ENCODE measurements around the gene MAST4. TPM values are rescaled to one million over a fixed set of nuclear protein-coding genes. Genes with fewer than 3 reads are reported as not detected.

MAST4 gene
- total and polyA plus RNA-seq, 4 donors: 3.7 to 9.5 (median 6.5) TPM

DNA sequence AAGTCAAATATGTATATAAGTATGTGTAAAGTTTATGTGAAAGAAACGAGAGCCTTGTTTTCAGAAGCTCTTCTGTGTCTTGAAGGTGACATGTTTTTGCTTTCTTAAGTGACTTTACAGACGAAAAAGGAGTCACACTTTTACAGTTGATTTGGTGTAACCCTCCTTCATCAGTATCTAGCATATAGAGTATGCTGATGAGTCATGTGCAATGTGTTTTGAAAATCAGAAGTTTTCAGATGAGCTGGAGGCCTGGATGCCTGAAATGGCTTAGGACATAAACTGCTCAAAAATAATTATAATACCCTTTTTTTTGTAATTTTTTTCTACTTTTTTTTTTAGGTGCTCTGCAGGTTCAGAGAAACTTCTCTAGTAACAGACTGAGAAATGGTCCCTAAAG is 390.9 kb downstream of the MAST4 start:
- no peak for DNase-seq (ENCODE audit: low spot score)
- TF ChIP-seq, protein P1, sequence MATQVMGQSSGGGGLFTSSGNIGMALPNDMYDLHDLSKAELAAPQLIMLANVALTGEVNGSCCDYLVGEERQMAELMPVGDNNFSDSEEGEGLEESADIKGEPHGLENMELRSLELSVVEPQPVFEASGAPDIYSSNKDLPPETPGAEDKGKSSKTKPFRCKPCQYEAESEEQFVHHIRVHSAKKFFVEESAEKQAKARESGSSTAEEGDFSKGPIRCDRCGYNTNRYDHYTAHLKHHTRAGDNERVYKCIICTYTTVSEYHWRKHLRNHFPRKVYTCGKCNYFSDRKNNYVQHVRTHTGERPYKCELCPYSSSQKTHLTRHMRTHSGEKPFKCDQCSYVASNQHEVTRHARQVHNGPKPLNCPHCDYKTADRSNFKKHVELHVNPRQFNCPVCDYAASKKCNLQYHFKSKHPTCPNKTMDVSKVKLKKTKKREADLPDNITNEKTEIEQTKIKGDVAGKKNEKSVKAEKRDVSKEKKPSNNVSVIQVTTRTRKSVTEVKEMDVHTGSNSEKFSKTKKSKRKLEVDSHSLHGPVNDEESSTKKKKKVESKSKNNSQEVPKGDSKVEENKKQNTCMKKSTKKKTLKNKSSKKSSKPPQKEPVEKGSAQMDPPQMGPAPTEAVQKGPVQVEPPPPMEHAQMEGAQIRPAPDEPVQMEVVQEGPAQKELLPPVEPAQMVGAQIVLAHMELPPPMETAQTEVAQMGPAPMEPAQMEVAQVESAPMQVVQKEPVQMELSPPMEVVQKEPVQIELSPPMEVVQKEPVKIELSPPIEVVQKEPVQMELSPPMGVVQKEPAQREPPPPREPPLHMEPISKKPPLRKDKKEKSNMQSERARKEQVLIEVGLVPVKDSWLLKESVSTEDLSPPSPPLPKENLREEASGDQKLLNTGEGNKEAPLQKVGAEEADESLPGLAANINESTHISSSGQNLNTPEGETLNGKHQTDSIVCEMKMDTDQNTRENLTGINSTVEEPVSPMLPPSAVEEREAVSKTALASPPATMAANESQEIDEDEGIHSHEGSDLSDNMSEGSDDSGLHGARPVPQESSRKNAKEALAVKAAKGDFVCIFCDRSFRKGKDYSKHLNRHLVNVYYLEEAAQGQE (IDR thresholded peaks at IDR 0.05): no peak
- TF ChIP-seq NR2F2 (IDR thresholded peaks at IDR 0.05) (no peak), FOXA2 (IDR thresholded peaks at IDR 0.05) (no peak), RAD21 (IDR thresholded peaks at IDR 0.05) (no peak), JUND (IDR thresholded peaks at IDR 0.05) (no peak), TAF1 (conservative IDR thresholded peaks at IDR 0.05) (no peak), RXRA (IDR thresholded peaks at IDR 0.05) (no peak), SP1 (IDR thresholded peaks at IDR 0.05) (no peak), HNF4A (conservative IDR thresholded peaks at IDR 0.05) (no peak), HNF4G (IDR thresholded peaks at IDR 0.05) (no peak), YY1 (IDR thresholded peaks at IDR 0.05) (no peak), GABPA (IDR thresholded peaks at IDR 0.05 in 1 of 2, conservative IDR thresholded peaks at IDR 0.05 in 1 of 2) (no peak), EGR1 (IDR thresholded peaks at IDR 0.05; ENCODE audit: low read depth in 2 of 2) (no peak)
- TF ChIP-seq, protein P2, sequence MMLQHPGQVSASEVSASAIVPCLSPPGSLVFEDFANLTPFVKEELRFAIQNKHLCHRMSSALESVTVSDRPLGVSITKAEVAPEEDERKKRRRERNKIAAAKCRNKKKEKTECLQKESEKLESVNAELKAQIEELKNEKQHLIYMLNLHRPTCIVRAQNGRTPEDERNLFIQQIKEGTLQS (IDR thresholded peaks at IDR 0.05): no peak
- TF ChIP-seq, protein P3, sequence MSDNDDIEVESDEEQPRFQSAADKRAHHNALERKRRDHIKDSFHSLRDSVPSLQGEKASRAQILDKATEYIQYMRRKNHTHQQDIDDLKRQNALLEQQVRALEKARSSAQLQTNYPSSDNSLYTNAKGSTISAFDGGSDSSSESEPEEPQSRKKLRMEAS (IDR thresholded peaks at IDR 0.05): no peak
- TF ChIP-seq, protein P4, sequence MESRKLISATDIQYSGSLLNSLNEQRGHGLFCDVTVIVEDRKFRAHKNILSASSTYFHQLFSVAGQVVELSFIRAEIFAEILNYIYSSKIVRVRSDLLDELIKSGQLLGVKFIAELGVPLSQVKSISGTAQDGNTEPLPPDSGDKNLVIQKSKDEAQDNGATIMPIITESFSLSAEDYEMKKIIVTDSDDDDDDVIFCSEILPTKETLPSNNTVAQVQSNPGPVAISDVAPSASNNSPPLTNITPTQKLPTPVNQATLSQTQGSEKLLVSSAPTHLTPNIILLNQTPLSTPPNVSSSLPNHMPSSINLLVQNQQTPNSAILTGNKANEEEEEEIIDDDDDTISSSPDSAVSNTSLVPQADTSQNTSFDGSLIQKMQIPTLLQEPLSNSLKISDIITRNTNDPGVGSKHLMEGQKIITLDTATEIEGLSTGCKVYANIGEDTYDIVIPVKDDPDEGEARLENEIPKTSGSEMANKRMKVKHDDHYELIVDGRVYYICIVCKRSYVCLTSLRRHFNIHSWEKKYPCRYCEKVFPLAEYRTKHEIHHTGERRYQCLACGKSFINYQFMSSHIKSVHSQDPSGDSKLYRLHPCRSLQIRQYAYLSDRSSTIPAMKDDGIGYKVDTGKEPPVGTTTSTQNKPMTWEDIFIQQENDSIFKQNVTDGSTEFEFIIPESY (IDR thresholded peaks at IDR 0.05): no peak
- TF ChIP-seq, protein P5, sequence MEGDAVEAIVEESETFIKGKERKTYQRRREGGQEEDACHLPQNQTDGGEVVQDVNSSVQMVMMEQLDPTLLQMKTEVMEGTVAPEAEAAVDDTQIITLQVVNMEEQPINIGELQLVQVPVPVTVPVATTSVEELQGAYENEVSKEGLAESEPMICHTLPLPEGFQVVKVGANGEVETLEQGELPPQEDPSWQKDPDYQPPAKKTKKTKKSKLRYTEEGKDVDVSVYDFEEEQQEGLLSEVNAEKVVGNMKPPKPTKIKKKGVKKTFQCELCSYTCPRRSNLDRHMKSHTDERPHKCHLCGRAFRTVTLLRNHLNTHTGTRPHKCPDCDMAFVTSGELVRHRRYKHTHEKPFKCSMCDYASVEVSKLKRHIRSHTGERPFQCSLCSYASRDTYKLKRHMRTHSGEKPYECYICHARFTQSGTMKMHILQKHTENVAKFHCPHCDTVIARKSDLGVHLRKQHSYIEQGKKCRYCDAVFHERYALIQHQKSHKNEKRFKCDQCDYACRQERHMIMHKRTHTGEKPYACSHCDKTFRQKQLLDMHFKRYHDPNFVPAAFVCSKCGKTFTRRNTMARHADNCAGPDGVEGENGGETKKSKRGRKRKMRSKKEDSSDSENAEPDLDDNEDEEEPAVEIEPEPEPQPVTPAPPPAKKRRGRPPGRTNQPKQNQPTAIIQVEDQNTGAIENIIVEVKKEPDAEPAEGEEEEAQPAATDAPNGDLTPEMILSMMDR (IDR thresholded peaks at IDR 0.05; ENCODE audit: low read depth, low read length, missing input control): no peak
- 64% methylated on average over 2 of the region's 2 CpGs for WGBS
- H3K36me3 ChIP-seq (ENCODE audit: control insufficient read depth in 4 of 4, insufficient read depth in 3 of 4, low read depth in 1 of 4, low read length in 3 of 4): no peaks in the 10 kb centered on the region
- no peaks in the 10 kb centered on the region for H3K27me3 ChIP-seq (ENCODE audit: control insufficient read depth in 4 of 4, insufficient read depth in 4 of 4, low read length in 3 of 4)
- no peak overlapping the region for H3K9ac ChIP-seq (ENCODE audit: low read depth in 1 of 2, low read length in 2 of 2)
- peaks cover 0 to 19% (median 6%) of the 10 kb centered on the region in 4 donors for H3K4me1 ChIP-seq (ENCODE audit: control insufficient read depth in 4 of 4, insufficient read depth in 4 of 4, low read length in 3 of 4)
- no peaks in the 10 kb centered on the region for H3K9me3 ChIP-seq (ENCODE audit: control insufficient read depth in 4 of 4, low read length in 3 of 4)
- H3K4me3 ChIP-seq (ENCODE audit: low read depth in 1 of 3, low read length in 3 of 3): no peak overlapping the region
- peak overlapping the region; percentile 25 to 48 for H3K27ac ChIP-seq (ENCODE audit: low read depth in 1 of 2, low read length in 2 of 2)

Measured in liver (tissue), 9 donors.